ENCODE results near the gene SUSD4.

Gene SUSD4

DNA sequence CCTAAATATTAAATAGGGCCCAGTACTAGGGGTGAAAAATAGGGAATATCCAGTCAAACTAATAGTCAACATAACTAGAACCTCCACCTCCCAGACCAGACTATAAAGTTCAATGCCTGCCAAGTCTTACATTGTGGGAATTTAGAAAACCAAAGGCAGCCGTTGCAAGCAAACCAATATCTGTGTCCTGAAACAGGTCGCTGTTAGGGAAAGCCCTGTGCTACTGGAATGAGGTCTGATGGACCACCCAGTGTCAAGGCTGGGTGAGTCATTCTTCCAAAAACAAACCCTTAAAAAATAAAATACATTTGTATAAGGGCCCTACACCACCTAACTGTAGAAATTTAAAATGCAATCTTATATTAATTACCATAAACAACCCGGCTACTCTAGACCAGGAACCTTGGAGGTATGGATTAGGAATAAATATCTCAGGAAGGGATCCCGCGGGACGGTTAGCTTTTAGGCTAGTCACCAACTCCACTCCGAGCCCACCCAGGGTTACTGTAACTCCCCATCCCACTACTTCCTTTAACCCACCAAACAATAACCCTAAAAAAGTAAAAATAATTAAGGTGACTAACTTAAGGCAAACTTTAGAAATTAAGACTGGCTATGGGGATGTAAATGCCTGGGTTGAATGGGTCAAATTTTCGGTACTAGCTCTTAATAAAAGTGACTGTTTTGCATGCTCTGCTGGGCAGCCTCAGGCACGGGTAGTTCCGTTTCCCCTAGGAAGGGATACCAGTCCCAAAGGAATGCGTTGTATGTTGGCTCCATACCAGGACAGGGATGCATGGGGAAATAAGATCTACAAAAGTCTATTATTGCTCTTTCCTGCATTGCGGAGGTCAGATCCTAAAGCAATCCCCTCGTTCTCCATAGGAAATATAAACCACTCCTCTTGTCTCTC is 155.6 kb downstream of the SUSD4 start:
- peaks cover 7% of the 10 kb centered on the region; the same call in 1 of the 2 replicates for H3K4me1 ChIP-seq (ENCODE audit: insufficient read depth, low read length)
- H3K4me3 ChIP-seq (ENCODE audit: low read length) = no peak overlapping the region
- no peak overlapping the region for H3K27ac ChIP-seq (ENCODE audit: low read depth, low read length)
- no peaks in the 10 kb centered on the region for H3K36me3 ChIP-seq (ENCODE audit: insufficient read depth, low read length)
- H3K9ac ChIP-seq (ENCODE audit: low read depth, low read length) = no peak overlapping the region
- H3K9me3 ChIP-seq (ENCODE audit: insufficient read depth, low read depth, low read length) = no peaks in the 10 kb centered on the region
- 84% methylated on average over 11 of the region's 13 CpGs for WGBS
- no peaks in the 10 kb centered on the region for H3K27me3 ChIP-seq (ENCODE audit: insufficient read depth, low read length)

DNA sequence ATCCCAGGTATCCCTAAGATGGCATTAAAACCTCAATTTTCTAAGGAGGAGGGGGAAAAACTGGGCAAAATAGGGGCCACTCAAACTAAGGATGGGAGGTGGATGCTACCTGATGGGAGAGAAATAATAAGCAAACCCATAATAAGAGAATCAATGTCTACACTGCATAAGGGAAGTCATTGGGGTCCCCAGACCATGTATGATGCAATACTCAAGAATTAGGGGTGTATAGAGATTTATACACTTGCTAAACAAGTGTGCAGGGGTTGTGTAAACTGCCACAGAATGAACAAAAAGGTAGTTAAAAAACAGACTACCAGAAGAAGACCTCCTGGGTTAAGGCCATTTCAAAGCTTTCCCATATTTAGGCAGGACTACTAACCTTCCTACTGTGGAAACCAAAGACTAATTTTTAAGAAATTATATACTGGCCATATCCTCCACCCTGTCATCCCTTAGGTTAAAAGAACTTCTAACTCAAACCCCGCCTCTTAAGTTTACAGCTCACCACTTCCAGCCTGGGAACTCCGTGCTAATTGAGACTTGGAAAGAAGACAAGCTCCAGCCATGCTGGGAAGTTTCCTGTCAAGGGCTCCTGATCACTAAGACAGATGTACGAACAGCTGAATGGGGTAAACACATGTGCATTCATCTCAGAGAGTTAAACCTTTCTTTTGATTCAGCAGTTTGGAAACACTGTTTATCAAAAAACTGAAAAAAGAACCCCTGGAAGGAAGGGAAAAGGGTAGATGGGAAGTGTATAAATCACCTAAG is 156.5 kb downstream of the SUSD4 start:
- Histone ChIP-seq H3K4me1 (ENCODE audit: insufficient read depth, low read length) (peaks cover 7% of the 10 kb centered on the region; the same call in 1 of the 2 replicates), H3K4me3 (ENCODE audit: low read length) (no peak overlapping the region), H3K9me3 (ENCODE audit: insufficient read depth, low read depth, low read length) (no peaks in the 10 kb centered on the region), H3K9ac (ENCODE audit: low read depth, low read length) (no peak overlapping the region), H3K36me3 (ENCODE audit: insufficient read depth, low read length) (no peaks in the 10 kb centered on the region), H3K27me3 (ENCODE audit: insufficient read depth, low read length) (no peaks in the 10 kb centered on the region), H3K27ac (ENCODE audit: low read depth, low read length) (no peak overlapping the region)
- 79% methylated on average over 3 of the region's 3 CpGs for WGBS

DNA sequence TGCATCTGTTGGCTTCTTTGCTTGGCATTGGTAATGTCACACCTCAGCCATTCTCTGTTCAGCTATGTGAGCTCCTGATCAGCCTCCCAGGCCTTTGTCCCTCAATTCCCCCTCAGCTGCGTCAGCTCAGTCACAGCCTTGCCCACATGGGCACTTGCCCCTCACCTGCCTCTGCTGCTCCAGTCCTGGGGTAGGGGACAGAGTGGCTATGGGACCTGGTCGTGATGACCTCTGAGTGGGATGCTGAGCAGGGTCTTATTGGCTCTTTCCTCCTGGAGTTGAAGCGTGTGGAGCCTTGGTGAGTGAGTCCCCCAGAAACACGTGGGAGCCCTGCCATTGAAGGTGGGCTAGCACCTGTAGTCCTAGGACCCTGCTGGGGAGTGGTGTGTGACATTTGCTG is 159.6 kb downstream of the SUSD4 start:
- H3K9ac ChIP-seq (ENCODE audit: low read depth, low read length) = no peak overlapping the region
- no peaks in the 10 kb centered on the region; the same call in 1 of the 2 replicates for H3K27me3 ChIP-seq (ENCODE audit: insufficient read depth, low read length)
- no peak overlapping the region for H3K4me3 ChIP-seq (ENCODE audit: low read length)
- H3K27ac ChIP-seq (ENCODE audit: low read depth, low read length) = no peak overlapping the region
- no peaks in the 10 kb centered on the region for H3K36me3 ChIP-seq (ENCODE audit: insufficient read depth, low read length)
- H3K9me3 ChIP-seq (ENCODE audit: insufficient read depth, low read depth, low read length) = no peaks in the 10 kb centered on the region
- WGBS = 93% methylated on average over 4 of the region's 4 CpGs
- H3K4me1 ChIP-seq (ENCODE audit: insufficient read depth, low read length) = peaks cover 7% of the 10 kb centered on the region; the same call in 1 of the 2 replicates

DNA sequence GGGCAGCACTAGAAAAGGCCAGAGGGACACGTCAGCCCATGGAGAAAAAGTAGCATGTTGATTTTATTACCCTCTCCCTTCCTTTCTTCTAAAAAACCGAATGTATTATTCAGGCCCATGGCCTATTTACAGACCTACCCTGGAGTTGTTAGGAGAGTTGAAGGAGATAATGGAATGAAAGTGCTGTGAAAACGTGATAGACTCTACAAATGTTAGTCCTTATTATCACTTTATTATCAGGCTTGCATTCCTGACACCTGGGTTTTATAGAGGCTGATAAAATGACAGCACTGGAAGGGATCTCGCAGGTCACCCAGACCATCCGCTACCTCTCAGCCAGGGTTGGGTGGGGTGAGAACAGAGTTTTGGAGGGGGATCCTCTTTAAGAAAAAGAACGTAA is 160.3 kb downstream of the SUSD4 start:
- Histone ChIP-seq H3K9me3 (ENCODE audit: insufficient read depth, low read depth, low read length) (no peaks in the 10 kb centered on the region), H3K4me3 (ENCODE audit: low read length) (no peak overlapping the region), H3K9ac (ENCODE audit: low read depth, low read length) (no peak overlapping the region), H3K36me3 (ENCODE audit: insufficient read depth, low read length) (no peaks in the 10 kb centered on the region), H3K27ac (ENCODE audit: low read depth, low read length) (no peak overlapping the region), H3K4me1 (ENCODE audit: insufficient read depth, low read length) (peaks cover 7% of the 10 kb centered on the region; the same call in 1 of the 2 replicates), H3K27me3 (ENCODE audit: insufficient read depth, low read length) (no peaks in the 10 kb centered on the region; the same call in 1 of the 2 replicates)
- WGBS = 98% methylated on average over 3 of the region's 6 CpGs

DNA sequence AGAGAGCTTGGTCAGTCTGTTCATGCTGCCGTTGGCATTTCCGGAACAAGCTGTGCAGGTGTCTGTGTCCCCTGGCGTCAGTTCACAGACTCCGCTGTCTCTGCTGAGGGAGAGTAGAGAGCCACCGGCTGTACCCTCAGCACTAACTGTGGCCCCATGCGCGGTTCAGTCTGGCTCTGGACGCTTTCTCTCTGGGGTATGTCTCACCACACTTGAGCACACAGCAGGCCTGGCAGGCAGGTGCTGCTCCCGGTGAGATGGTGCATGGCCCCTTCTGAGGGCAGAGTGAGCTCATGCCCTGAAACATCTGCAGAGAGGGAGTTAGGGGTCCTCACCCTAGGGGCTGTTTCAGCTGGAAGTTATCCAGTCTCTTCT is 161.0 kb downstream of the SUSD4 start:
- no peak overlapping the region for H3K4me3 ChIP-seq (ENCODE audit: low read length)
- 92% methylated on average over 9 of the region's 9 CpGs for WGBS
- H3K27ac ChIP-seq (ENCODE audit: low read depth, low read length) = no peak overlapping the region
- no peak overlapping the region for H3K9ac ChIP-seq (ENCODE audit: low read depth, low read length)
- H3K9me3 ChIP-seq (ENCODE audit: insufficient read depth, low read depth, low read length) = no peaks in the 10 kb centered on the region
- H3K36me3 ChIP-seq (ENCODE audit: insufficient read depth, low read length) = no peaks in the 10 kb centered on the region
- peaks cover under 1% of the 10 kb centered on the region; the same call in 1 of the 2 replicates for H3K4me1 ChIP-seq (ENCODE audit: insufficient read depth, low read length)
- H3K27me3 ChIP-seq (ENCODE audit: insufficient read depth, low read length) = no peaks in the 10 kb centered on the region; the same call in 1 of the 2 replicates

DNA sequence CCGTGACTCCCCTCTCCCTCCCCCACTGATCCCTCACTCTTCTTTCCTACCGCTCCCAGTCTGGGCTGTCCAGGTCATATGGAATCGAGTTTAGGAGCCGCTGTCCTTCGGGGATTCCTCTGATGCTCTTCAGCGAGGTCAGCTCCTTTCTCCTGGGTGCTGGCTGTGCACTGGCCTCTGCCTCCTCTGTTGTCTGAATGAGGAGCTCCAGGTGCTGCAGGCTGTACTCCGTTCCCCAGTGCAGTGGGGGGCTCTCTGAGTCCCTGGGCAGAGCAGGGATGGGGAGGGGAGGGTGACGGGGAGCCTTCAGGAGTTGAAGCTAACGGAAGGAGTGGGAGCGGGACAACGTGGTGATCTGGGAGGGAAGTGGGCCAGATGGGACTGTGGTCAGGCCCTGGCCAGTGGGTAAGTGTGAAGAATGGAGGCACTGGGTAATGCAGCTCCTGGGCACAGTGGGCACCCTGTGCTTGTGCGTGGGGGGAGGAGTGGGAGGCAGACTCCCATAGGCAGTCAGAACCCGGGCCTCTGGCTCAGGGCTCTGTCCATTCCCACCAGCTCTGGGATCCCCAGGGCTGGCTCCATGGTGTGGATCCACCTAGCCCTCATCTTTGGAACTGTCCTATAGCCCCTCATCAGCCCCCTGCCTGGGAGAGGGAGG is 161.5 kb downstream of the SUSD4 start:
- Histone ChIP-seq H3K36me3 (ENCODE audit: insufficient read depth, low read length) (no peaks in the 10 kb centered on the region), H3K9ac (ENCODE audit: low read depth, low read length) (no peak overlapping the region), H3K4me1 (ENCODE audit: insufficient read depth, low read length) (no peaks in the 10 kb centered on the region), H3K4me3 (ENCODE audit: low read length) (no peak overlapping the region), H3K27ac (ENCODE audit: low read depth, low read length) (no peak overlapping the region), H3K9me3 (ENCODE audit: insufficient read depth, low read depth, low read length) (no peaks in the 10 kb centered on the region), H3K27me3 (ENCODE audit: insufficient read depth, low read length) (no peaks in the 10 kb centered on the region; the same call in 1 of the 2 replicates)
- WGBS = 89% methylated on average over 13 of the region's 13 CpGs

DNA sequence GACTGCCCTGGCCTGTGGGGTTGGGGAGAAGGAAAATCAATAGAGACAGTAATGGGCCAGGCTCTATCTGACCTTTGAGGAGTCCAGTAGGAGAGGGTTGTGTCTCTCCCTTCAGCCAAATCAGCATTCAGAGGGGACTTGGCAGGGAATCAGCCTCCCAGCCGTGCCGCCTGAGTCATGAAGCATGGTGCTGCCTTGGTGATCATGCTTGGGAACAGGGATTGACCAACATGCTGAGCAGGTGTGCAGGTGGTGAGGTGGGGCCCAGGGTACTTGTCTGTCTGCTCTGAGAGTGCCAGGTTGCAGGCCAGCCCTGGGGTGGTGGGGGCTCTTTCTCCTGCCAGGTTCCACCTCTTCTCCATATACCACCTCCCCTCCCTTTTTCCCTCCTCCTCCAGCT is 162.0 kb downstream of the SUSD4 start:
- no peaks in the 10 kb centered on the region for H3K4me1 ChIP-seq (ENCODE audit: insufficient read depth, low read length)
- H3K4me3 ChIP-seq (ENCODE audit: low read length) = no peak overlapping the region
- no peak overlapping the region for H3K9ac ChIP-seq (ENCODE audit: low read depth, low read length)
- H3K27ac ChIP-seq (ENCODE audit: low read depth, low read length) = no peak overlapping the region
- H3K27me3 ChIP-seq (ENCODE audit: insufficient read depth, low read length) = no peaks in the 10 kb centered on the region; the same call in 1 of the 2 replicates
- H3K36me3 ChIP-seq (ENCODE audit: insufficient read depth, low read length) = no peaks in the 10 kb centered on the region
- H3K9me3 ChIP-seq (ENCODE audit: insufficient read depth, low read depth, low read length) = no peaks in the 10 kb centered on the region
- 92% methylated on average over 2 of the region's 2 CpGs for WGBS

DNA sequence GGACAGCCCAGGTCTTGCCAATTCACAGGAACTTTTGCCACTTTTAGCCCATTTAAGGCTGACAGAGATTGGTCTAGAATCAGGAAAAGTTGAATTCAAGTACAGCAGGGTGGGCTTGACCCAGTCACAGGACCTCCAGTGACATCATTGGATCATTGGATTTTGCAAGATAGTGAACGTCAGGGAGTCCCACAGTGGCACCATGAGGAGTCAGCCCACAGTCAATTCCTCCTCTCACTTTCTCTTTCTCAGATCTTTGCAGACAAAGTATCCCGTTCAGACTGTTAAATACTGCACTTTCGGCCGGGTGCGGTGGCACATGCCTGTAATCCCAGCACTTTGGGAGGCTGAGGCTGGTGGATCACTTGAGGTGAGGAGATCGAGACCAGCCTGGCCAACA is 163.1 kb downstream of the SUSD4 start:
- H3K27me3 ChIP-seq (ENCODE audit: insufficient read depth, low read length) = no peaks in the 10 kb centered on the region; the same call in 1 of the 2 replicates
- H3K4me3 ChIP-seq (ENCODE audit: low read length) = no peak overlapping the region
- WGBS = 92% methylated on average over 5 of the region's 6 CpGs
- H3K9me3 ChIP-seq (ENCODE audit: insufficient read depth, low read depth, low read length) = no peaks in the 10 kb centered on the region
- H3K4me1 ChIP-seq (ENCODE audit: insufficient read depth, low read length) = no peaks in the 10 kb centered on the region
- no peaks in the 10 kb centered on the region for H3K36me3 ChIP-seq (ENCODE audit: insufficient read depth, low read length)
- no peak overlapping the region for H3K9ac ChIP-seq (ENCODE audit: low read depth, low read length)
- H3K27ac ChIP-seq (ENCODE audit: low read depth, low read length) = no peak overlapping the region

DNA sequence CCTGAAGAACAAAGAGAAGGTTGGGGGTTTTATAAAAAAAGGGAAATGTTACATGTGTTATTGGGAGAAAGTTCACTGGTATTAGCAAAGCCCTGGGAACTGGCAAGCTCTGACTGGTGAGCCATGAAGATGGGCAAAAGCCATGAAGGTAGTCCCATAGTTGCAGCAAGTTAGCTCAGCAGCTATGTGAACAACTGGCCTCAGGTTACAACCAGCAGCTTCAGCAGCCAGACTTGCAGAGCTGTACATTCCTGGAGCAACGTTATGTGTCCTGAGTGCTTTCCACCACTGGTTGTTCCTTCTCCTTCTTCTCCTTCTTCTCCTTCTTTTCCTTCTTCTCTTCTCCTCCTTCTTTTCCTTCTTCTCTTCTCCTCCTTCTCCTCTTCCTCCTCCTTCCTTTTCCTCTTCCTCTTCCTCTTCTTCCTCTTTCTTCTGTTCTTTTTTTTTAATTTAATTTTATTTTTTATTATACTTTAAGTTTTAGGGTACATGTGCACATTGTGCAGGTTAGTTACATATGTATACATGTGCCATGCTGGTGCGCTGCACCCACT is 164.8 kb downstream of the SUSD4 start:
- Histone ChIP-seq H3K27me3 (ENCODE audit: insufficient read depth, low read length) (no peaks in the 10 kb centered on the region; the same call in 1 of the 2 replicates), H3K27ac (ENCODE audit: low read depth, low read length) (no peak overlapping the region), H3K36me3 (ENCODE audit: insufficient read depth, low read length) (no peaks in the 10 kb centered on the region), H3K4me1 (ENCODE audit: insufficient read depth, low read length) (no peaks in the 10 kb centered on the region), H3K9me3 (ENCODE audit: insufficient read depth, low read depth, low read length) (no peaks in the 10 kb centered on the region), H3K4me3 (ENCODE audit: low read length) (no peak overlapping the region), H3K9ac (ENCODE audit: low read depth, low read length) (no peak overlapping the region)
- 65% methylated on average over 1 of the region's 2 CpGs for WGBS

DNA sequence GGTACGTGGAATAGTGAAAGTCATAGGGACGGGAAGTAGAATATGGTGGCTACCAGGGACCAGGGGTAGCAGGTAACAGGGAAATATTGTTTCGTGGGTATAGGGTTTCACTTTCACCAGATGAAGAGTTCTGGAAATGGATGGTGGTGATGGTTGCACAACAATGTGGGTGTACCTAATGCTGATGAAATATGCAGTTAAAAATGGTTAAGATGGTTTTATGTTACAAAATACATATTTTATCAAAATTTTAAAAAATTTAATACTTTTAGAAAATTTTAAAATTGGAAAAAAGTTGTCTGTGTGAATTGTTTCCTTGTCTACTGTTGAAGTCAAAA is 165.4 kb downstream of the SUSD4 start:
- no peaks in the 10 kb centered on the region for H3K4me1 ChIP-seq (ENCODE audit: insufficient read depth, low read length)
- H3K27ac ChIP-seq (ENCODE audit: low read depth, low read length) = no peak overlapping the region
- no peak overlapping the region for H3K9ac ChIP-seq (ENCODE audit: low read depth, low read length)
- no peaks in the 10 kb centered on the region for H3K9me3 ChIP-seq (ENCODE audit: insufficient read depth, low read depth, low read length)
- H3K27me3 ChIP-seq (ENCODE audit: insufficient read depth, low read length) = no peaks in the 10 kb centered on the region; the same call in 1 of the 2 replicates
- WGBS = 87% methylated on average over 3 of the region's 3 CpGs
- H3K4me3 ChIP-seq (ENCODE audit: low read length) = no peak overlapping the region
- H3K36me3 ChIP-seq (ENCODE audit: insufficient read depth, low read length) = no peaks in the 10 kb centered on the region

Data from HUES64 (cell line).